Brain microvascular endothelial cell (primary cell): ENCODE results near the gene ZNF628.

Source experiments
- DNase-seq: peaks from one replicate; pipeline ENCODE4 v3.0.0-alpha.2; 2020
- H3K27ac ChIP-seq: fragments of 250-450 bp; sonication (Bioruptor Pico); 2 replicates; pipeline ENCODE4 v1.5.1; 2020; ENCODE audit warnings: mild to moderate bottlenecking, moderate library complexity
- H3K27me3 ChIP-seq: fragments of 250-450 bp; sonication (Bioruptor Pico); replicated peaks from 2 replicates; pipeline ENCODE4 v1.5.1; 2020; ENCODE audit warnings: mild to moderate bottlenecking
- H3K36me3 ChIP-seq: fragments of 250-450 bp; sonication (Bioruptor Pico); replicated peaks from 2 replicates; pipeline ENCODE4 v1.5.1; 2020; ENCODE audit warnings: mild to moderate bottlenecking
- H3K4me3 ChIP-seq: 2 replicates; pipeline ENCODE4 v1.5.1; 2011; ENCODE audit warnings: low read depth, mild to moderate bottlenecking, control low read depth, low read length, moderate library complexity
- in situ Hi-C: cut with HindIII; loops from 2 replicates; pipeline ENCODE4 v1.10.0; 2017; ENCODE audit warnings: low sequenced_read_pairs, low pct_ligation_motif_present
- TF ChIP-seq, protein P1 (sequence below): IDR thresholded peaks from 2 replicates; pipeline ENCODE4 v1.5.1; 2011; ENCODE audit warnings: low read depth, mild to moderate bottlenecking, moderate library complexity, low read length, control low read depth, inconsistent platforms; ENCODE audit errors: missing control alignments

Gene ZNF628

DNA sequence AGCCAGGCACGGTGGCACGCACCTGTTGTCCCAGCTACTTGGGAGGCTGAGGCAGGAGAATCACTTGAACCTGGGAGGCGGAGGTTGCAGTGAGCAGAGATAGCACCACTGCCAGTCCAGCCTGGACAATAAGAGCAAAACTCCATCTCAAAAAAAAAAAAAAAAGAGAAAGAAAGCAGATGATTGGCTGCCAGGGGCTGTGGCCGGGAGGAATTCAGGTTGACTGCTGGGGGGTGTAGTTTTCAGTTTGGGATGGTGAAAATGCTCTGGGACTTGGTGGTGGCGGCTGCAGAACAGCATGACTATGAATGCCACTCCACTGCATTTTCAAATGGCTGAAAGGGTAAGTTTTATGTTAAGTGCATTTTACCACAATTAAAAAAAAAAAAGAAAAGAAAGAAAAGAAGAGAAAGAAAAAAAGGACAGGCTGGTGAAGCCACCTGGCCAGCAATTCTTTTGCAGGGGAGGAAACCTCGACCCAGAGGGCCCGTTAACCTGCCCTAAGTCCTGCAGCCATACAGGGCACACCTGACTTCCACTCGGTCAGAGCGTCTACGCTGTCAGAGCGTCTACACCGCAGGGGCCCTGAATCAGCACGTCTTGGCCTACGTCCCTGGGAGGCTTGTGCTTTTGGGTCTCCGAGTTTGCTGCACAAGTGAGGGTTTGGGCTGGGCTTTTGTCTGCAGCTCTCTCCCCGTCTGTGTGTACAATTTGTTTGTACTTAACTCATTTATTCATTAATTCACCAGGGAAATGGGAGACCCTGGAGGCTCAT lies 18.5 kb upstream of the ZNF628 start:
- TF ChIP-seq, protein P1, sequence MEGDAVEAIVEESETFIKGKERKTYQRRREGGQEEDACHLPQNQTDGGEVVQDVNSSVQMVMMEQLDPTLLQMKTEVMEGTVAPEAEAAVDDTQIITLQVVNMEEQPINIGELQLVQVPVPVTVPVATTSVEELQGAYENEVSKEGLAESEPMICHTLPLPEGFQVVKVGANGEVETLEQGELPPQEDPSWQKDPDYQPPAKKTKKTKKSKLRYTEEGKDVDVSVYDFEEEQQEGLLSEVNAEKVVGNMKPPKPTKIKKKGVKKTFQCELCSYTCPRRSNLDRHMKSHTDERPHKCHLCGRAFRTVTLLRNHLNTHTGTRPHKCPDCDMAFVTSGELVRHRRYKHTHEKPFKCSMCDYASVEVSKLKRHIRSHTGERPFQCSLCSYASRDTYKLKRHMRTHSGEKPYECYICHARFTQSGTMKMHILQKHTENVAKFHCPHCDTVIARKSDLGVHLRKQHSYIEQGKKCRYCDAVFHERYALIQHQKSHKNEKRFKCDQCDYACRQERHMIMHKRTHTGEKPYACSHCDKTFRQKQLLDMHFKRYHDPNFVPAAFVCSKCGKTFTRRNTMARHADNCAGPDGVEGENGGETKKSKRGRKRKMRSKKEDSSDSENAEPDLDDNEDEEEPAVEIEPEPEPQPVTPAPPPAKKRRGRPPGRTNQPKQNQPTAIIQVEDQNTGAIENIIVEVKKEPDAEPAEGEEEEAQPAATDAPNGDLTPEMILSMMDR, result no peak
- in situ Hi-C loops, result no loop called here
- Histone ChIP-seq H3K27me3 (no peaks in the 10 kb centered on the region), H3K36me3 (no peaks in the 10 kb centered on the region), H3K4me3 (no peak overlapping the region), H3K27ac (no peak overlapping the region)
- DNase-seq, result no peak

DNA sequence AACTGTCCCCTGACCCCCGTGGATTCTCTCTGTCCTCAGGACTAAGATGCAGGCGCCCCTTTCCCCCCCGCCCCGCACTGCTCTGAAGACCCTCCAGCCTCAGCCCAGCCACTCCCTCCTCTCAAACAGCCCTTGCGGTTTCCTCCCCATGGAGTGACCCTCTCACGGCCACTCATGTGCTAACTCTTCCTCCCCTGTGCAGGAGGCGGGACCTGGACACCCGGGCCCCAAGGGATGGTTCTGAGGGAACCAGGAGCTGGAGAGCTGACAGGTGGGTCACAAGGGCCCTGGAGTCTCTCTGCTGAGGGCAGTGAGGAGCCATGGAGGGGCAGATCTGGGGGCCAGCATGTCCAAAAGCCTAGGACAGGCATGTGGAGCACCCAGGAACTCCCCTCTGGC lies 16.9 kb upstream of the ZNF628 start:
- no peak overlapping the region for H3K4me3 ChIP-seq
- TF ChIP-seq, protein P1, result no peak
- no peaks in the 10 kb centered on the region for H3K27me3 ChIP-seq
- in situ Hi-C loops, result no loop called here
- no peak overlapping the region for H3K27ac ChIP-seq
- H3K36me3 ChIP-seq, result no peaks in the 10 kb centered on the region
- no peak for DNase-seq

DNA sequence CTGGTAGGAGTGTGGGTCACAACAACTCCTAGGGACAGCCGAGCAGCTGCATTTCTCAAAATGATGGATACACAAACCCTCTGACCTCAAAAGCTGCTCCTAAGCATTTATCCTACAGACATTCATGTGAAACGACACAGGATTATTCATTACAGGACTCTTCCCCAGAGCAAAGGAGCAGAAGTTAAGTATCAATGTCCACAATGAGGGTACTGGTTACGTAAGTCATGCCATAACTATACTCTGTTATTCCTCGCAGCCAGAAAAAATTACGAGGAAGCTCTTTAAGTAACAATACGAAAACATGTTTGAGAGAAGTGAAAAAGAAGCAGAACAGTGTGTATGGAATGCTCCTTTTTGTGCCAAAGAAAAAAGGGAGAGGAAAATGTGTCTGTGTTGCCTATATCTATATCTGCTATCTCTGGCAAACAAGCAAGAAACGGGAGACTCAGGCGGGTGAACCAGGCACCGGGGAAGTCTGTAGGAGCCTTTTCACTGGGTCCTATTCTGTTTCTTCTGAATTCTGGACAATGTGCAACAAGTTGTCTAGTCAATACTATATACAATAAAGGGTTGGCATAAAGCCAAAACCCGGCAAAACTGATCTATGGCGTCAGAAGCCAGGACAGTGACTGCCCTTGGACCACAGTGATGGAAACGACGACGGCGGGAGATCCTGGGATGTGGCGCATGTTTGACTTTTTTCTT lies 16.3 kb upstream of the ZNF628 start:
- no peaks in the 10 kb centered on the region for H3K36me3 ChIP-seq
- in situ Hi-C loops, result no loop called here

DNA sequence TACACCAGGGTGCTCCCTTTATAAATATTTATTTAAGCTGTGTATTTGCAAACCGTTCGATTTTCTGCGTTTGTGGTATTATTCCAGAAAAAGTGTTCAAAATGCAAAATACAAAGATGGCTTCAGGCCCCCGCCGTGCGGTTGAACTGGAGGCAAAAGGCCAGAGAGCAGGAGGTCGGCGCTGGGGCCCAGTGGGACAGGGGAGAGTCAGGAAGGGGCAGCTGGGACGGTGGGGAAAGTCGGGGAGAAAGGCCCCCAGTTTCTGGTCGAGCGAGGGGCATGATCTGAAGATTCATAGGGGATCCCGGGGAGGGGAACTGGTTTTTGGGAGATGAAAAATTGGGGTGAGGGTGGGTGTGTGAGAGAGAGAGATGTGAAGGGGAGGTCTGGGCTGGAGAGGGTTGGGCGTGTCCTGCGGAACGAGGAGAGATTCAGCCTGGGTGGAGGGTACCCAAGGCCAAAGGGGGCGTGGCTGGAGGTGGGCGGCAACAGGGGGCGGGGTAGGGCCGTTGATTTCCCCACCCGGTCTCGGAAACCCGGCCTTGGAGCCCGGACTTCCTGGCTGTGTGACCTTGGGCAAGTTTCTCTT lies 15.7 kb upstream of the ZNF628 start:
- Histone ChIP-seq H3K27me3 (no peaks in the 10 kb centered on the region), H3K27ac (peak overlapping the region; percentile 67), H3K4me3 (peak overlapping the region; percentile 92), H3K36me3 (no peaks in the 10 kb centered on the region)
- in situ Hi-C loops, result no loop called here
- TF ChIP-seq, protein P1, result no peak
- peak; percentile 52 for DNase-seq

More for the DNA sequence above, 16.3 kb upstream of the ZNF628 start:
- Histone ChIP-seq H3K27ac (no peak overlapping the region), H3K27me3 (no peaks in the 10 kb centered on the region), H3K4me3 (peak overlapping the region; percentile 92)
- no peak for DNase-seq
- TF ChIP-seq, protein P1, result no peak

DNA sequence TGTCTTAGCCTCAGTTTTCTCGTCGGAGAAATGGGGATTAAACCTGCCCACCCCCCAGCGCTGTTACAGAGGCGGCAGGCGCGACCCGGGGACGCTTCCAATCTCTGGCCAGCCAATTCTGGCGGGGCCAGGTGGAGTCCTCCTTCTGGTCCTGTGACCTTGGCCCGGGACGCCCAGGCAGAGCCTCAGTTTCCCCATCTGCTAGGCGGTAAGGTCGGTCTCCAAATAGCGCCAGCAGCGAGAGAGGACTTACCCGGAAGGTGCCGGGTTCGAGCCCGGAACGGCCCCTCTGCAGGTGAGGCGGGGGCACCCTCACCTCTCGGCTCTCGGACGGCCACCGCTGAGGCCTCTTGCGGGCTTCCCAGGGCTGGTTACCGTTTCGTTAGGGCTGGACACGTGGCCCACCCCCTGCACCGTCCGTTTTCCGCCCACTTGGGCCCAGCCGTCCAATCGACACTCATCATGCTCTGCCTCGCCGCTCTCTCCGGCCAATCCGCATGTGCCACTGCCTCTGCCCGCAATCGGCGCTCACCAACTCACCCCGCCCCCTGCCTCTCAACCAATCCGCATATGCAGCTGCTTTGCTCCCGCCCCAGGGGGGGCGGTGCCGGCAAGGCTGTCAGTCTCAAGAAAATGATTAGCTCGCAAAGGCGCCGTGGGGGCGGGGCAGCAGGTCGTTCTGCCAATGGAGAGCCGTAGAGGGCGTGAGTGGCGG lies 15.0 kb upstream of the ZNF628 start, which contains the start of gene ISOC2:
Gene ISOC2 (minus strand): TSS at position 384 of the 715 bp plus-strand sequence. CDS start 5,156 bp downstream, outside the sequence.
- H3K4me3 ChIP-seq, result peak within 1 kb of the TSS; percentile 92
- peak; percentile 100 for DNase-seq
- no peaks in the 10 kb centered on the region for H3K27me3 ChIP-seq
- in situ Hi-C loops, result no loop called here
- peak within 1 kb of the TSS; percentile 67 for H3K27ac ChIP-seq
- H3K36me3 ChIP-seq, result no peaks in the 10 kb centered on the region
- TF ChIP-seq, protein P1, result no peak
